ENCODE results near the gene SIL1. TPM values are rescaled to one million over a fixed set of nuclear protein-coding genes. Genes with fewer than 3 reads are reported as not detected.

The SIL1 gene
- total and polyA plus RNA-seq, 2 donors from 2014 or later = 48.6 to 91.7 TPM

- peaks cover 0 to 11% (median 5%) of the 10 kb centered on the region in 3 donors for H3K4me1 ChIP-seq (ENCODE audit: control insufficient read depth in 2 of 3, insufficient read depth in 2 of 3, low read depth in 1 of 3, low read length in 3 of 3)
- DNase-seq = peak in 1 of 5 donors; percentile 2
- FAIRE-seq = no peak
Observed at GRCh38 chr5:139068060-139068459, 130.1 kb downstream of the SIL1 start.

GRCh38 chr5:139065306-139065705, 132.9 kb downstream of the SIL1 start:
- Histone ChIP-seq H3K27ac (ENCODE audit: low read depth in 2 of 2, low read length in 2 of 2) (no peak overlapping the region), H3K9ac (ENCODE audit: low read length in 3 of 3) (no peak overlapping the region), H3K4me3 (ENCODE audit: low read length in 3 of 3) (no peak overlapping the region), H3K36me3 (ENCODE audit: control insufficient read depth in 2 of 3, insufficient read depth in 3 of 3, low read length in 3 of 3) (no peaks in the 10 kb centered on the region), H3K4me1 (ENCODE audit: control insufficient read depth in 2 of 3, insufficient read depth in 2 of 3, low read depth in 1 of 3, low read length in 3 of 3) (peaks cover 0 to 21% (median 5%) of the 10 kb centered on the region in 3 donors), H3K27me3 (ENCODE audit: control insufficient read depth, insufficient read depth, low read length) (no peaks in the 10 kb centered on the region), H3K9me3 (ENCODE audit: control insufficient read depth in 2 of 3, insufficient read depth in 1 of 3, low read length in 3 of 3) (no peaks in the 10 kb centered on the region)
- no peak for FAIRE-seq
- intact Hi-C loops (cut with DNase I) = no loop called here
- DNase-seq = peak in 4 of 5 donors; percentile 59 to 76 (median 70)
- no peak for TF ChIP-seq CTCF (IDR thresholded peaks at IDR 0.05; ENCODE audit: borderline replicate concordance, extremely low read depth, insufficient read depth)

More at GRCh38 chr5:139068060-139068459, 130.1 kb downstream of the SIL1 start:
- no peaks in the 10 kb centered on the region for H3K27me3 ChIP-seq (ENCODE audit: control insufficient read depth, insufficient read depth, low read length)
- TF ChIP-seq CTCF (IDR thresholded peaks at IDR 0.05; ENCODE audit: borderline replicate concordance, extremely low read depth, insufficient read depth) = no peak
- H3K36me3 ChIP-seq (ENCODE audit: control insufficient read depth in 2 of 3, insufficient read depth in 3 of 3, low read length in 3 of 3) = no peaks in the 10 kb centered on the region
- H3K27ac ChIP-seq (ENCODE audit: low read depth in 2 of 2, low read length in 2 of 2) = no peak overlapping the region
- intact Hi-C loops (cut with DNase I) = no loop called here
- no peak overlapping the region for H3K4me3 ChIP-seq (ENCODE audit: low read length in 3 of 3)
- no peaks in the 10 kb centered on the region for H3K9me3 ChIP-seq (ENCODE audit: control insufficient read depth in 2 of 3, insufficient read depth in 1 of 3, low read length in 3 of 3)
- H3K9ac ChIP-seq (ENCODE audit: low read length in 3 of 3) = no peak overlapping the region

- Histone ChIP-seq H3K27ac (ENCODE audit: low read depth in 2 of 2, low read length in 2 of 2) (no peak overlapping the region), H3K4me3 (ENCODE audit: low read length in 3 of 3) (no peak overlapping the region), H3K27me3 (ENCODE audit: control insufficient read depth, insufficient read depth, low read length) (no peaks in the 10 kb centered on the region), H3K4me1 (ENCODE audit: control insufficient read depth in 2 of 3, insufficient read depth in 2 of 3, low read depth in 1 of 3, low read length in 3 of 3) (peaks cover 0 to 21% (median 5%) of the 10 kb centered on the region in 3 donors), H3K9me3 (ENCODE audit: control insufficient read depth in 2 of 3, insufficient read depth in 1 of 3, low read length in 3 of 3) (no peaks in the 10 kb centered on the region), H3K36me3 (ENCODE audit: control insufficient read depth in 2 of 3, insufficient read depth in 3 of 3, low read length in 3 of 3) (no peaks in the 10 kb centered on the region), H3K9ac (ENCODE audit: low read length in 3 of 3) (no peak overlapping the region)
- DNase-seq (peak in 1 of 5 donors; percentile 2), FAIRE-seq (no peak)
- intact Hi-C loops (cut with DNase I) = no loop called here
- TF ChIP-seq CTCF (IDR thresholded peaks at IDR 0.05; ENCODE audit: borderline replicate concordance, extremely low read depth, insufficient read depth) = no peak
Observed at GRCh38 chr5:139064613-139065012, 133.6 kb downstream of the SIL1 start.

- H3K9ac ChIP-seq (ENCODE audit: low read length in 3 of 3) = no peak overlapping the region
- DNase-seq (no peak), FAIRE-seq (no peak)
- peaks cover 0 to 21% (median 5%) of the 10 kb centered on the region in 3 donors for H3K4me1 ChIP-seq (ENCODE audit: control insufficient read depth in 2 of 3, insufficient read depth in 2 of 3, low read depth in 1 of 3, low read length in 3 of 3)
- H3K36me3 ChIP-seq (ENCODE audit: control insufficient read depth in 2 of 3, insufficient read depth in 3 of 3, low read length in 3 of 3) = no peaks in the 10 kb centered on the region
- H3K27me3 ChIP-seq (ENCODE audit: control insufficient read depth, insufficient read depth, low read length) = no peaks in the 10 kb centered on the region
- no peak overlapping the region for H3K27ac ChIP-seq (ENCODE audit: low read depth in 2 of 2, low read length in 2 of 2)
- no peak for TF ChIP-seq CTCF (IDR thresholded peaks at IDR 0.05; ENCODE audit: borderline replicate concordance, extremely low read depth, insufficient read depth)
- no peak overlapping the region for H3K4me3 ChIP-seq (ENCODE audit: low read length in 3 of 3)
- intact Hi-C loops (cut with DNase I) = no loop called here
- H3K9me3 ChIP-seq (ENCODE audit: control insufficient read depth in 2 of 3, insufficient read depth in 1 of 3, low read length in 3 of 3) = no peaks in the 10 kb centered on the region
Observed at GRCh38 chr5:139063664-139064054, 134.5 kb downstream of the SIL1 start.
